ENCODE data around the gene HIVEP3.

GRCh38 chr1:41650028-41650880, 268.5 kb downstream of the HIVEP3 start:
- TF ChIP-seq EP300 (IDR thresholded peaks at IDR 0.05) (no peak), CTCF (IDR thresholded peaks at IDR 0.05) (no peak), POLR2A (IDR thresholded peaks at IDR 0.05) (no peak)

All from tibial nerve (tissue), 4 donors.